ENCODE results near the gene ATAD3B. TPM values are rescaled to one million over a fixed set of nuclear protein-coding genes. Genes with fewer than 3 reads are reported as not detected.
"Not testable (repeated sequence)": the region's sequence is repeated elsewhere in the genome, so short reads cannot be mapped to it uniquely, and the experiment has no call there.

ATAD3B gene
- total RNA-seq, 1 donor from 2014 or later, result 34.9 TPM

DNA sequence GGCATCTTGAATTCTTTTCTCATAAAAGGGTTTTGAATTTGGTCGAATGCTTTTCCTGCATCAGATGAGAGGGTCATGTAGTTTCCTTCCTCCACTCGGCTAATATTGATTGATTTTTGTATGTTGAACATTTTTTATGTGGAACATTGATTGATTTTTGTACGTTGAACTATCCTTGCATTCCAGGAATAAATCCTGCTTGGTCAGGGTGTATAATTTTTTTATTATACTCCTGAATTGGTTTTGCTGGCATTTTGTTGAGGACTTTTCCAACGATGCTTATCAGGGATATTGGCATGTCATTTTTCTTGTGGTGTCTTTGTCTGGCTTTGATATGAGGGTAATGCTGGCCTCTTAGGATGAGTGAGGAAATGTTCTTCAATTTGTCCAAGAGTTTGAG, 60.4 kb downstream of the ATAD3B start:
- Mint-ChIP-seq H3K36me3 (ENCODE audit: unreplicated experiment) (peaks cover 6% of the 10 kb centered on the region), H3K4me1 (ENCODE audit: low read depth, unreplicated experiment) (peaks cover 1% of the 10 kb centered on the region), H3K27me3 (ENCODE audit: unreplicated experiment) (peaks cover 9% of the 10 kb centered on the region), H3K4me3 (ENCODE audit: unreplicated experiment) (peak overlapping the region; percentile 32), H3K27ac (ENCODE audit: unreplicated experiment) (peak overlapping the region; percentile 18), H3K9me3 (ENCODE audit: unreplicated experiment) (peaks cover 8% of the 10 kb centered on the region)
- no peak for DNase-seq
- TF ChIP-seq CTCF (IDR thresholded peaks at IDR 0.05; ENCODE audit: partially characterized antibody, unreplicated experiment), result no peak

- H3K4me1 Mint-ChIP-seq (ENCODE audit: low read depth, unreplicated experiment); H3K4me3 Mint-ChIP-seq (ENCODE audit: unreplicated experiment); H3K9me3 Mint-ChIP-seq (ENCODE audit: unreplicated experiment); H3K27me3 Mint-ChIP-seq (ENCODE audit: unreplicated experiment); H3K36me3 Mint-ChIP-seq (ENCODE audit: unreplicated experiment); H3K27ac Mint-ChIP-seq (ENCODE audit: unreplicated experiment); DNase-seq: not testable (repeated sequence)
These were observed 61.8 kb downstream of the ATAD3B start for GRCh38 chr1:1533176-1533893.

DNA sequence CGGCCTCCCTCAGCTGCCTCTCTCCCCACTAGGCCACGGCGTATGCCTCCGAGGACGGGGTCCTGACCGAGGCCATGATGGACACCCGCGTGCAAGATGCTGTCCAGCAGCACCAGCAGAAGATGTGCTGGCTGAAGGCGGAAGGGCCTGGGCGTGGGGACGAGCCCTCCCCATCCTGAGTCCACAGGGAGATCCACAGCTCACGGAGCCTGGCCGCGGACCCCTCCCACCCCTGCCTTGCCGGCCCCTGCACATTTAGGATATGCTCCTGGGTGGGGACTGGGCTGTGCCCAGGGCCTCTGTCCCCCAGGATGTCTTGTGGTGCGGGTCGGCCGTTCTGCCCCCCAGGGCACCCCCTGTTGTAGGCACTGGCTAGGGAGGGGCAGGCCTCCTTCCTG, 62.3 kb downstream of the ATAD3B start:
- H3K27ac Mint-ChIP-seq (ENCODE audit: unreplicated experiment); H3K9me3 Mint-ChIP-seq (ENCODE audit: unreplicated experiment); H3K4me1 Mint-ChIP-seq (ENCODE audit: low read depth, unreplicated experiment); DNase-seq; H3K36me3 Mint-ChIP-seq (ENCODE audit: unreplicated experiment); H3K4me3 Mint-ChIP-seq (ENCODE audit: unreplicated experiment): not testable (repeated sequence)
- H3K27me3 Mint-ChIP-seq (ENCODE audit: unreplicated experiment), result peaks cover 13% of the 10 kb centered on the region

DNA sequence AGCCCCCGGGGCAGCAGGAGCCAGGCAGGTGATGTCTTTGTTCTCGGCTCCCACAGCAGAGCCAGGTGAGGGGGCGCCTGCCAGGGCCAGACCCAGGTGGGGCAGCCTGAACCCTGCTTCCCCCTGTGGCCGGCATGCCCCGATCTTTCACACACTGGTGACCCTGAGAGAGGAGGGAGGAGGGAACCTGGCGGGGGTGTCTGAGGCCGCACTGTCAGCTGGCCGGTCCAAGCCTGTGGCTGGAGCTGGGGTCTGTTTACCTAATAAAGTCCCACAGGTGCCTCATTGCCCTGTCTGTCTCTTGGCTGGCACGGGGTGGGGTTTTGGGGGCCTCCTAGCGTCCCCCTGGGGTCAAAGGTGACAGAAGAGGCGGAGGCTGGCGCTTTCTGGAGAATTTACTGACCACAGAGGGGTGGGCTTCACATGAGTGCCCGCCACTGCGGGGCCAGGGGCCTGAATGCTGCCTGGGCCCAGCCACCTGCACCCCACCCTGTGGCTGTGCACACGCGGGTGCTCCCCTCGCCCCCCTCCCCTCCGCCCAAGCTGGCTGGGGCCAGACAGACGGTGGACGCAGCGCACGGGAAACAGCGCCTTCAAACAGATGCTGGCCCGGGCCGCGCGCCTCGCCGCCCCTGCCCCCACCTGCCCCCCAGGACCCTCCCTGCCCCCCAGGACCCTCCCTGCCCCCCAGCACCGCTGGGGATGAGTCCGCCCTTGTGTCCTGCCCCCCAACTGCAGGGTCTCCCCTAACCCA, 63.0 kb downstream of the ATAD3B start:
- peaks cover 10% of the 10 kb centered on the region for H3K9me3 Mint-ChIP-seq (ENCODE audit: unreplicated experiment)
- peaks cover 5% of the 10 kb centered on the region for H3K4me1 Mint-ChIP-seq (ENCODE audit: low read depth, unreplicated experiment)
- no peak overlapping the region for H3K27ac Mint-ChIP-seq (ENCODE audit: unreplicated experiment)
- no peak for DNase-seq
- TF ChIP-seq CTCF (IDR thresholded peaks at IDR 0.05; ENCODE audit: partially characterized antibody, unreplicated experiment), result no peak
- peaks cover 13% of the 10 kb centered on the region for H3K27me3 Mint-ChIP-seq (ENCODE audit: unreplicated experiment)
- H3K36me3 Mint-ChIP-seq (ENCODE audit: unreplicated experiment), result peaks cover 6% of the 10 kb centered on the region
- no peak overlapping the region for H3K4me3 Mint-ChIP-seq (ENCODE audit: unreplicated experiment)

DNA sequence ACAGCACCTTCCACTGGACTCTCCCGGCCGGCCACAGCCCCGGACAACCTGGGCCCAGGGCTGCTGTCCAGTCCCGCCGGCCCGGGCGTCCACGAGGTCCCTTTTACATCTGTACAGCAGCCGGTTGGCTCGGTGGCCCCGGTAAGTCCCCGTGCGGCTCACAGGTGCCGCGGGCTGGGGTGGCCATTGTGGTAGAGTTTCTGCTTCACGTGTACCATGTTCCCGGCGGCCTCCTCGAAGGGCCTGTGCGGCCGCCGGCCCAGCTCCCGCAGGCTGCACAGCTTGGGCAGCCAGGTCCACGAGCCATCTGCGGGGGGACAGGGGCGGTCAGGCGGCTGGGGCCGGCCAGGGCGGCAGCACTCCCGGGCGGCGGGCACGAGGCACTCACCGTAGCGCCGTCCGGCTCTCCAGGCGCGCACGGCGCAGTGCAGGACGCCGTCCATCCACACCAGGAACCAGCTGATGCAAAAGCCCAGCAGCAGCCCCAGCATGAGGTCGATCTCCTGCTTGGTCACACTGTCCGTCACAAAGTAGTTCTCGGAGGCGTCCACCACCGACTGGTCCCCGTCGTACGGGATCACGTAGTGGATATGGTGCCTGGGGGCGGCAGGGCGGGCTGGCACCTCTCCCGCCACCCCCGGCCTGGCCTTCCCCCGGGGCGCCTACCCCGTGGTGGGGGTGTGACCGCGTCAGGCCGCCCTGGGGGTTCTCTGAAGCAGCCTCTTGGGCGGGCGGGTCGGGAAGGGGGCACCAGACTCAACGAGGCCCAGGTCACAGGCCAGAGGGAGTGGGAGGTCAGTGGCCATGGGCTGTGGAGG, 63.8 kb downstream of the ATAD3B start:
- no peak for TF ChIP-seq CTCF (IDR thresholded peaks at IDR 0.05; ENCODE audit: partially characterized antibody, unreplicated experiment)
- Mint-ChIP-seq H3K4me1 (ENCODE audit: low read depth, unreplicated experiment) (peaks cover 5% of the 10 kb centered on the region), H3K9me3 (ENCODE audit: unreplicated experiment) (peaks cover 10% of the 10 kb centered on the region), H3K27ac (ENCODE audit: unreplicated experiment) (no peak overlapping the region), H3K36me3 (ENCODE audit: unreplicated experiment) (peaks cover 6% of the 10 kb centered on the region), H3K27me3 (ENCODE audit: unreplicated experiment) (peaks cover 13% of the 10 kb centered on the region), H3K4me3 (ENCODE audit: unreplicated experiment) (no peak overlapping the region)
- DNase-seq, result no peak

All from glutamatergic neuron (in vitro differentiated cells).